ENCODE measurements around the gene SPIN3. TPM values are rescaled to one million over a fixed set of nuclear protein-coding genes. Genes with fewer than 3 reads are reported as not detected.

Gene SPIN3
- total RNA-seq, 1 donor, result 11.2 TPM

- H3K9me3 ChIP-seq (ENCODE audit: low read depth, low read length), result no peaks in the 10 kb centered on the region
- no peak overlapping the region for H3K4me2 ChIP-seq (ENCODE audit: insufficient read depth, low read length)
- no peak overlapping the region for H3K4me3 ChIP-seq (ENCODE audit: insufficient read depth, low read length)
- H3K36me3 ChIP-seq (ENCODE audit: insufficient read depth, low read length), result peaks cover 6% of the 10 kb centered on the region
- no peak overlapping the region for H2AFZ ChIP-seq (ENCODE audit: low read length)
- H3K27ac ChIP-seq (ENCODE audit: low read depth, low read length), result no peak overlapping the region
- H3K27me3 ChIP-seq (ENCODE audit: insufficient read depth, low read length), result peaks cover 3% of the 10 kb centered on the region
- no peaks in the 10 kb centered on the region for H3K4me1 ChIP-seq (ENCODE audit: insufficient read depth, low read length)
- H4K20me1 ChIP-seq (ENCODE audit: insufficient read depth, low read length), result no peaks in the 10 kb centered on the region
- TF ChIP-seq CTCF (IDR thresholded peaks at IDR 0.05; ENCODE audit: extremely low read depth, low read depth, low read length), result no peak
- no peaks in the 10 kb centered on the region for H3K79me2 ChIP-seq (ENCODE audit: insufficient read depth, low read length)
- DNase-seq (ENCODE audit: insufficient read length, low spot score, missing footprints), result no peak
Measured at GRCh38 chrX:56987741-56988140, 7.6 kb downstream of the SPIN3 start.

GRCh38 chrX:56986138-56986537 is 9.2 kb downstream of the SPIN3 start:
- Histone ChIP-seq H2AFZ (ENCODE audit: low read length) (no peak overlapping the region), H3K27me3 (ENCODE audit: insufficient read depth, low read length) (peaks cover 3% of the 10 kb centered on the region), H3K4me2 (ENCODE audit: insufficient read depth, low read length) (no peak overlapping the region), H3K27ac (ENCODE audit: low read depth, low read length) (no peak overlapping the region), H3K4me1 (ENCODE audit: insufficient read depth, low read length) (no peaks in the 10 kb centered on the region), H4K20me1 (ENCODE audit: insufficient read depth, low read length) (no peaks in the 10 kb centered on the region), H3K36me3 (ENCODE audit: insufficient read depth, low read length) (no peaks in the 10 kb centered on the region), H3K4me3 (ENCODE audit: insufficient read depth, low read length) (no peak overlapping the region), H3K79me2 (ENCODE audit: insufficient read depth, low read length) (no peaks in the 10 kb centered on the region), H3K9me3 (ENCODE audit: low read depth, low read length) (no peaks in the 10 kb centered on the region)
- TF ChIP-seq CTCF (IDR thresholded peaks at IDR 0.05; ENCODE audit: extremely low read depth, low read depth, low read length), result no peak
- DNase-seq (ENCODE audit: insufficient read length, low spot score, missing footprints), result no peak

GRCh38 chrX:56978172-56978571 is 17.2 kb downstream of the SPIN3 start:
- H3K4me3 ChIP-seq (ENCODE audit: insufficient read depth, low read length), result no peak overlapping the region
- H3K4me2 ChIP-seq (ENCODE audit: insufficient read depth, low read length), result no peak overlapping the region
- no peaks in the 10 kb centered on the region for H3K4me1 ChIP-seq (ENCODE audit: insufficient read depth, low read length)
- peaks cover 2% of the 10 kb centered on the region for H3K36me3 ChIP-seq (ENCODE audit: insufficient read depth, low read length)
- peak; percentile 39 for DNase-seq (ENCODE audit: insufficient read length, low spot score, missing footprints)
- H3K9me3 ChIP-seq (ENCODE audit: low read depth, low read length), result no peaks in the 10 kb centered on the region
- H3K27ac ChIP-seq (ENCODE audit: low read depth, low read length), result no peak overlapping the region
- peak; percentile 65 for TF ChIP-seq CTCF (IDR thresholded peaks at IDR 0.05; ENCODE audit: extremely low read depth, low read depth, low read length)
- H3K79me2 ChIP-seq (ENCODE audit: insufficient read depth, low read length), result no peaks in the 10 kb centered on the region
- no peaks in the 10 kb centered on the region for H4K20me1 ChIP-seq (ENCODE audit: insufficient read depth, low read length)
- no peaks in the 10 kb centered on the region for H3K27me3 ChIP-seq (ENCODE audit: insufficient read depth, low read length)
- no peak overlapping the region for H2AFZ ChIP-seq (ENCODE audit: low read length)

- Histone ChIP-seq H3K36me3 (ENCODE audit: insufficient read depth, low read length) (peaks cover 2% of the 10 kb centered on the region), H4K20me1 (ENCODE audit: insufficient read depth, low read length) (no peaks in the 10 kb centered on the region), H3K4me3 (ENCODE audit: insufficient read depth, low read length) (no peak overlapping the region), H2AFZ (ENCODE audit: low read length) (no peak overlapping the region), H3K4me2 (ENCODE audit: insufficient read depth, low read length) (no peak overlapping the region), H3K27me3 (ENCODE audit: insufficient read depth, low read length) (no peaks in the 10 kb centered on the region), H3K9me3 (ENCODE audit: low read depth, low read length) (no peaks in the 10 kb centered on the region), H3K79me2 (ENCODE audit: insufficient read depth, low read length) (no peaks in the 10 kb centered on the region), H3K27ac (ENCODE audit: low read depth, low read length) (no peak overlapping the region), H3K4me1 (ENCODE audit: insufficient read depth, low read length) (no peaks in the 10 kb centered on the region)
- no peak for DNase-seq (ENCODE audit: insufficient read length, low spot score, missing footprints)
- TF ChIP-seq CTCF (IDR thresholded peaks at IDR 0.05; ENCODE audit: extremely low read depth, low read depth, low read length), result peak; percentile 26
Measured at GRCh38 chrX:56975611-56976010, 19.7 kb downstream of the SPIN3 start.

Measured in osteoblast (primary cell).